Measurements from ENCODE around the gene CASP4. TPM values are rescaled to one million over a fixed set of nuclear protein-coding genes. Genes with fewer than 3 reads are reported as not detected.
A peak's percentile ranks its signal among the peaks of the same experiment; 100 is the strongest.

Gene CASP4
- 31.1 and 32.0 TPM in 2 replicates for total RNA-seq

GRCh38 chr11:104968355-104968855 lies at the start of gene CASP4:
Gene CASP4 (minus strand): TSS chr11:104968574. CDS start chr11:104968525, 49 bp downstream.
- intact Hi-C loops (cut with micrococcal nuclease), result loop anchor here (1.0 to 5.0 kb wide), 5 partner anchors 22 to 361 kb away; partner anchors contain the start of gene CARD16
- Mint-ChIP-seq H3K4me1 (ENCODE audit: low read depth) (peaks cover 34% of the 10 kb centered on the region), H3K27ac (peak within 1 kb of the TSS; percentile 75), H3K9me3 (peaks cover 29% of the 10 kb centered on the region), H3K36me3 (ENCODE audit: low read depth) (peaks cover 30% of the 10 kb centered on the region), H3K27me3 (ENCODE audit: low read depth) (no peaks in the 10 kb centered on the region), H3K4me3 (ENCODE audit: low read depth) (peak within 1 kb of the TSS; percentile 86)
- no peak for DNase-seq (ENCODE audit: low spot score)

DNA sequence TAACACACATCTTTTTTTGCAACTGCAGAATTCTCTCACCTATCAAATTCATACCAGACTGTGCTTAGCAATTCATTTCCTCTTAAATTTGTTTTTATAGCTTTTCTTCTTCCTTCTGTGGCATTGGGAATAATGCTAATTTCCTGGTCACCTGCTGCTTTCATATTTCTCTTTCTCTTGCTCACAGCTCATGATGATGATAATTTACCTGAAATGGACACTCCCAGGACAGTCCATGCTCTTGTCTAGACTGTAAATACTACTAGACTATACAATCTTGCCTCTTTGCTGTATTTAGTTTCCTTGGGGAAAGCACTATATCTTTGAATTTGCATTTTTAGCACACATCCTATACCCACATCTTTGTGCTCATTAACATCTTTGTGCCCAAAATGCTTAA lies 39.1 kb upstream of the CASP4 start:
- no peak overlapping the region for H3K27ac Mint-ChIP-seq
- no peak for DNase-seq (ENCODE audit: low spot score)
- H3K9me3 Mint-ChIP-seq, result no peaks in the 10 kb centered on the region
- peaks cover 9% of the 10 kb centered on the region for H3K27me3 Mint-ChIP-seq (ENCODE audit: low read depth)
- no peak overlapping the region for H3K4me3 Mint-ChIP-seq (ENCODE audit: low read depth)
- H3K4me1 Mint-ChIP-seq (ENCODE audit: low read depth), result no peaks in the 10 kb centered on the region
- no peaks in the 10 kb centered on the region for H3K36me3 Mint-ChIP-seq (ENCODE audit: low read depth)
- intact Hi-C loops (cut with micrococcal nuclease), result no loop called here

- Mint-ChIP-seq H3K4me3 (ENCODE audit: low read depth) (no peak overlapping the region), H3K4me1 (ENCODE audit: low read depth) (peaks cover 5% of the 10 kb centered on the region), H3K27me3 (ENCODE audit: low read depth) (peaks cover 1% of the 10 kb centered on the region), H3K9me3 (no peaks in the 10 kb centered on the region), H3K27ac (no peak overlapping the region), H3K36me3 (ENCODE audit: low read depth) (no peaks in the 10 kb centered on the region)
- intact Hi-C loops (cut with micrococcal nuclease), result no loop called here
- no peak for DNase-seq (ENCODE audit: low spot score)
These were observed 37.1 kb upstream of the CASP4 start for GRCh38 chr11:105005451-105005845.

DNA sequence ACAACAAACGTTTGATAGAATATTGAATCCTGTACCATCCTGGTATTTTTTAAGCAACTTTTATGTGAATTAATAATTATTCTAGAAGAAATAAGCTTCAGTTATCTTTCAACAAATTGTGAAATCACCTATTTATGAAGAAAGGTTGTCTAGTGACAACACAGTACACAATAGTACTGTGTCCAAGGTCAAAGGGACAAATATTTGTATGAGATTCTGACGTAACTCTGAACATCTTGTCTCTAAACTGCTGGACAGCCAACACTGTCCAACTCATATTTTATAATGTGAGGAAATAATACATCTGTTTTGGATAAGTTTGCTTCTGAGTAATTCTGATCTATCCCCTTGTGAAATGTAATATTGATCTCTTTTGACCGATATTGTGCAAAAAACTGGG lies 35.6 kb upstream of the CASP4 start:
- Mint-ChIP-seq H3K4me1 (ENCODE audit: low read depth) (peaks cover 5% of the 10 kb centered on the region), H3K9me3 (no peaks in the 10 kb centered on the region), H3K4me3 (ENCODE audit: low read depth) (no peak overlapping the region), H3K36me3 (ENCODE audit: low read depth) (no peaks in the 10 kb centered on the region), H3K27ac (no peak overlapping the region), H3K27me3 (ENCODE audit: low read depth) (peaks cover 1% of the 10 kb centered on the region)
- intact Hi-C loops (cut with micrococcal nuclease), result no loop called here
- no peak for DNase-seq (ENCODE audit: low spot score)

DNA sequence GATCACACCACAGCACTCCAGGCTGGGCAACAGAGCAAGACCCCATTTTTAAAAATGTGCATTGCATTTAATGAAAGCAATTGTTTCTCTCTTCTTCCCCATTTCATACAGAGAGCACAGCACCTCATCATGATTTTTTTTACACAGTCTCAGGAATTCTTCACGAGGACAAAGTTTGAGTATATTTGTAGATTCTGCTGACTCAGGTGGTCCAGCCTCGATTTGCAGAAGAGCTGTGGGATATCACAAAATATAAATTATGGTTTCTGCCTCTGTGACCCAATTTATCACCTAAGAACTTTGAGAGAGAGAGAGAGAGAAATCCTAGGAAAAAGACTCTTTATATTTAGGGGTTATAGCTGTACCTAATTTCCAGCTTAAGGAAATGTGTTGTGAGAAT lies 34.8 kb upstream of the CASP4 start:
- peaks cover 1% of the 10 kb centered on the region for H3K27me3 Mint-ChIP-seq (ENCODE audit: low read depth)
- H3K27ac Mint-ChIP-seq, result no peak overlapping the region
- intact Hi-C loops (cut with micrococcal nuclease), result no loop called here
- H3K9me3 Mint-ChIP-seq, result no peaks in the 10 kb centered on the region
- no peaks in the 10 kb centered on the region for H3K36me3 Mint-ChIP-seq (ENCODE audit: low read depth)
- H3K4me3 Mint-ChIP-seq (ENCODE audit: low read depth), result no peak overlapping the region
- no peak for DNase-seq (ENCODE audit: low spot score)
- H3K4me1 Mint-ChIP-seq (ENCODE audit: low read depth), result peaks cover 5% of the 10 kb centered on the region

- no peak overlapping the region for H3K4me3 Mint-ChIP-seq (ENCODE audit: low read depth)
- no peak overlapping the region for H3K27ac Mint-ChIP-seq
- peak; percentile 31 for DNase-seq (ENCODE audit: low spot score)
- no peaks in the 10 kb centered on the region for H3K9me3 Mint-ChIP-seq
- intact Hi-C loops (cut with micrococcal nuclease), result loop anchor here (1.0 kb wide), 1 partner anchor 391 kb away; no protein-coding TSS in a partner anchor
- H3K36me3 Mint-ChIP-seq (ENCODE audit: low read depth), result no peaks in the 10 kb centered on the region
- H3K4me1 Mint-ChIP-seq (ENCODE audit: low read depth), result peaks cover 5% of the 10 kb centered on the region
- peaks cover 1% of the 10 kb centered on the region for H3K27me3 Mint-ChIP-seq (ENCODE audit: low read depth)
These were observed 32.4 kb upstream of the CASP4 start for GRCh38 chr11:105000797-105001196.

GRCh38 chr11:105000167-105000566 lies 31.8 kb upstream of the CASP4 start:
- H3K36me3 Mint-ChIP-seq (ENCODE audit: low read depth), result no peaks in the 10 kb centered on the region
- peaks cover 5% of the 10 kb centered on the region for H3K4me1 Mint-ChIP-seq (ENCODE audit: low read depth)
- no peak overlapping the region for H3K27ac Mint-ChIP-seq
- DNase-seq (ENCODE audit: low spot score), result no peak
- intact Hi-C loops (cut with micrococcal nuclease), result loop anchor here (1.0 kb wide), 1 partner anchor 391 kb away; no protein-coding TSS in a partner anchor
- no peaks in the 10 kb centered on the region for H3K9me3 Mint-ChIP-seq
- H3K4me3 Mint-ChIP-seq (ENCODE audit: low read depth), result no peak overlapping the region
- peaks cover 1% of the 10 kb centered on the region for H3K27me3 Mint-ChIP-seq (ENCODE audit: low read depth)

- no peaks in the 10 kb centered on the region for H3K36me3 Mint-ChIP-seq (ENCODE audit: low read depth)
- DNase-seq (ENCODE audit: low spot score), result no peak
- no peaks in the 10 kb centered on the region for H3K9me3 Mint-ChIP-seq
- no peak overlapping the region for H3K4me3 Mint-ChIP-seq (ENCODE audit: low read depth)
- H3K27ac Mint-ChIP-seq, result no peak overlapping the region
- H3K27me3 Mint-ChIP-seq (ENCODE audit: low read depth), result peaks cover 1% of the 10 kb centered on the region
- intact Hi-C loops (cut with micrococcal nuclease), result loop anchor here (1.0 to 5.0 kb wide), 2 partner anchors 47 to 390 kb away; no protein-coding TSS in a partner anchor
- peaks cover 5% of the 10 kb centered on the region for H3K4me1 Mint-ChIP-seq (ENCODE audit: low read depth)
These were observed 31.3 kb upstream of the CASP4 start for GRCh38 chr11:104999721-105000120.

DNA sequence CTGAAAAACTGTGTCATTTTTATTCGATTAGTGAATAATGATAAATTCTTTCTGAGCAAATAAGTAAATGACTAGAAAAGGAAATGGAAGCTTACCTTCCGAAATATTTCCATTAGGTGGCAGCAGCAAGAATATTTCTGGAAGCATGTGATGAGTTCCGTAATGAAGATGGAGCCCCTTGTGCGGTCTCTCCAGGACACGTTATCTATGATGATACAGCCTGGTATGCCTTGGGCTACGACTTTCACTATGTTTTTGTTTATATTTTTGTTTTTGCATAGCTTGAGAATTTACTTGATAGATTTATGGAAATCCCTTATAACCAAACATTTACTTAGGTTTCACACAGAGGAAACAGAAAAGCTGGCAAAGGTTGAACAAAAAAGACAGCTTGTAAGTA lies 28.9 kb upstream of the CASP4 start:
- Mint-ChIP-seq H3K4me3 (ENCODE audit: low read depth) (no peak overlapping the region), H3K27ac (no peak overlapping the region), H3K27me3 (ENCODE audit: low read depth) (no peaks in the 10 kb centered on the region), H3K4me1 (ENCODE audit: low read depth) (peaks cover 5% of the 10 kb centered on the region), H3K9me3 (no peaks in the 10 kb centered on the region), H3K36me3 (ENCODE audit: low read depth) (no peaks in the 10 kb centered on the region)
- DNase-seq (ENCODE audit: low spot score), result no peak
- intact Hi-C loops (cut with micrococcal nuclease), result loop anchor here (5.0 kb wide), 1 partner anchor 45 kb away; no protein-coding TSS in a partner anchor

DNA sequence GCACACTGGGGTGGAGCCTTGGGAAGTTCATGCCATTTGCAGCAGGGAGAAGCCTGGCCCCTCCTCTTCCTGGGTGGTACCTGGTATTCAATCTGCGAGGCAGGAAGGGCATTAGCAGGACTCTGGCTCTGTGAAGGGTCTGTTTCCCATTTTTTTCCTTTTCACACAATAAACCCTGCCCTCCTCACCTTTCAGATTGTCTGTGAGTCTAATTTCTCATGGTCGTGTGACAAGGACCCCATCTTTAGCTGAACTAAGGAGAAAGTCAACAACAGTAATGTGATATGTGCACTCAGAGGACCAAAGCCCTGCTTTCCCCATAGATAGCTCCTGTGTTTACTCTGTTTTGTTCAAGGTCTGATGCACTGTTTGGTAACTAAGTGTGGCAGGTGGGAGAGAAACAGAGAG lies 26.6 kb upstream of the CASP4 start:
- Mint-ChIP-seq H3K4me3 (ENCODE audit: low read depth) (no peak overlapping the region), H3K36me3 (ENCODE audit: low read depth) (no peaks in the 10 kb centered on the region), H3K27me3 (ENCODE audit: low read depth) (peaks cover 8% of the 10 kb centered on the region), H3K27ac (no peak overlapping the region), H3K9me3 (no peaks in the 10 kb centered on the region), H3K4me1 (ENCODE audit: low read depth) (no peaks in the 10 kb centered on the region)
- intact Hi-C loops (cut with micrococcal nuclease), result loop anchor here (5.0 kb wide), 1 partner anchor 43 kb away; no protein-coding TSS in a partner anchor
- no peak for DNase-seq (ENCODE audit: low spot score)

GRCh38 chr11:104992781-104993180 lies 24.4 kb upstream of the CASP4 start:
- H3K36me3 Mint-ChIP-seq (ENCODE audit: low read depth), result no peaks in the 10 kb centered on the region
- no peak overlapping the region for H3K4me3 Mint-ChIP-seq (ENCODE audit: low read depth)
- intact Hi-C loops (cut with micrococcal nuclease), result no loop called here
- no peak for DNase-seq (ENCODE audit: low spot score)
- H3K4me1 Mint-ChIP-seq (ENCODE audit: low read depth), result no peaks in the 10 kb centered on the region
- H3K27me3 Mint-ChIP-seq (ENCODE audit: low read depth), result peaks cover 16% of the 10 kb centered on the region
- H3K9me3 Mint-ChIP-seq, result no peaks in the 10 kb centered on the region
- H3K27ac Mint-ChIP-seq, result no peak overlapping the region

DNA sequence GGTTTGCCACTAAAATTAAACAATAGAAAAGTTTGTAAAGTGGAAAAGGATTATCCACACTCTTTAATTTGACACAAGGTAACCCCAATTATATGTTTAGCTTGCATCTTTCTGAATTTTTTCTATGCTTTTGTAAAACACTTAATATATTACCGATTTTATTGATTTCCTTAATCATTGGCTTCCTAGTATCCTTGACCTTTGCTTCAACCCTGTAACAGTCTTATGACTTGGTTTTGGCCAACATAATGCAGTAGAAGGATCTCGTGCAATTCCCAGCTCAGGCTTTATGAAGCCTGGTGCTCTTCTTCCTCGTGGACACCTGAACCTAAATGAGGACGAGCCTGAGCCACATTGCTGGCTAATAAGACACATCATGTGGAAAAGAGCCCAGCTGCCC lies 23.6 kb upstream of the CASP4 start:
- peaks cover 17% of the 10 kb centered on the region for H3K27me3 Mint-ChIP-seq (ENCODE audit: low read depth)
- no peaks in the 10 kb centered on the region for H3K4me1 Mint-ChIP-seq (ENCODE audit: low read depth)
- H3K36me3 Mint-ChIP-seq (ENCODE audit: low read depth), result no peaks in the 10 kb centered on the region
- intact Hi-C loops (cut with micrococcal nuclease), result no loop called here
- no peak overlapping the region for H3K4me3 Mint-ChIP-seq (ENCODE audit: low read depth)
- H3K9me3 Mint-ChIP-seq, result no peaks in the 10 kb centered on the region
- H3K27ac Mint-ChIP-seq, result no peak overlapping the region
- no peak for DNase-seq (ENCODE audit: low spot score)

DNA sequence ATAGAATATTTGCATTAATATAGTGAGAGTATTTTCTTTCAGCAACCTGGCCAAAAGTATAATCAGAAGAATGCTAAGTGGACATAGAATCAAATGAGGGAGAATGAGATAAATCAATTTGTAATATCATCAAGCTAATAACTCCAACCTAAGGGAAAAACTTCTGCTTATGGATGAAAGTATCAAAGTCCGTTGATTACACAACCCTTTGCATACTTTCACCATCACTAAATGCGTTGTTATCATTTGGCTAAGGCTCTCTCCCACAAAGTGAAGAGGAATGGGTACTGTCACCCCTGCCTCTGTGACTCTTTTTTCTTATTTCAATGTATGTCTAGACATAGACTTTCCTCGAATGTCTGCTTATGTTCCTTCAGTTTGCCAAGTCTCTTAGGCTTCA lies 16.4 kb upstream of the CASP4 start:
- DNase-seq (ENCODE audit: low spot score), result no peak
- Mint-ChIP-seq H3K27ac (no peak overlapping the region), H3K4me3 (ENCODE audit: low read depth) (no peak overlapping the region), H3K36me3 (ENCODE audit: low read depth) (no peaks in the 10 kb centered on the region), H3K27me3 (ENCODE audit: low read depth) (peaks cover 13% of the 10 kb centered on the region), H3K9me3 (no peaks in the 10 kb centered on the region), H3K4me1 (ENCODE audit: low read depth) (no peaks in the 10 kb centered on the region)
- intact Hi-C loops (cut with micrococcal nuclease), result no loop called here

DNA sequence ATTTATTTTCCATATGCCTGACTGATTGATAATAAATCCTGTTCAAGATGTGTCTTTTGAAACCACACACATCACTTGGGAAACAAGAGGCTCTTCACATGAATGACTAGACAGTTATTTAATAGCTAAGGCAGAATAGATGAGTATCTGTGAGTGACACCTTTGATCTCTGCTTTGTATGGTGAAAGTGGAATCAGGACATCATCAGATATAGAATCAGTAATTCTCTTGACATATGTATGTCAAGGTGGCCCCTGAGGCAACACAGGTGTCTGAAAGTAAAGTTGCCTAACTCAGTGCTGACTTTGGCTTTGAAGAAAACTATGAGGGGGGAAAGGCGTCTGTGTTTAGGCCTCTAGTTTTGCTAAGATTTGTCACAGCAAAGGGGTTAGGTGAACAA lies 11.5 kb upstream of the CASP4 start:
- peaks cover 5% of the 10 kb centered on the region for H3K27me3 Mint-ChIP-seq (ENCODE audit: low read depth)
- H3K36me3 Mint-ChIP-seq (ENCODE audit: low read depth), result no peaks in the 10 kb centered on the region
- no peaks in the 10 kb centered on the region for H3K9me3 Mint-ChIP-seq
- H3K4me1 Mint-ChIP-seq (ENCODE audit: low read depth), result no peaks in the 10 kb centered on the region
- no peak for DNase-seq (ENCODE audit: low spot score)
- intact Hi-C loops (cut with micrococcal nuclease), result no loop called here
- no peak overlapping the region for H3K27ac Mint-ChIP-seq
- H3K4me3 Mint-ChIP-seq (ENCODE audit: low read depth), result no peak overlapping the region

Data from activated T-helper 2 cell treated with anti-CD3 and anti-CD28 coated beads, Interferon-gamma antibody, Interleukin-2, Interleukin-4, amounts not matched to agents 10 μg/mL and 5 μg/mL and 100 μg/mL, durations not matched to agents 14 hours and 24 hours and 36 hours (primary cell).